Neural progenitor cell (in vitro differentiated cells): ENCODE results near the gene B3GLCT. TPM values are rescaled to one million over a fixed set of nuclear protein-coding genes. Genes with fewer than 3 reads are reported as not detected.
A peak's percentile ranks its signal among the peaks of the same experiment; 100 is the strongest.

Source experiments
- DNase-seq: peaks from one replicate; pipeline ENCODE4 v3.0.0-alpha.2; 2016; ENCODE audit warnings: low spot score
- H2AFZ ChIP-seq: fragments of 200-600 bp; sonication (generic); replicated peaks from 2 replicates; pipeline ENCODE4 v1.6.1; 2016; ENCODE audit warnings: antibody characterized with exemption
- H3F3A ChIP-seq: fragments of 200-600 bp; sonication (generic); 2 replicates; pipeline ENCODE4 v1.6.1; 2016; ENCODE audit warnings: antibody characterized with exemption, low read depth
- H3K27ac ChIP-seq: fragments of 200-600 bp; sonication (generic); 2 replicates; pipeline ENCODE4 v1.5.1; 2016; ENCODE audit warnings: mild to moderate bottlenecking
- H3K27me3 ChIP-seq: fragments of 200-600 bp; sonication (generic); 2 replicates; pipeline ENCODE4 v1.6.1; 2016; ENCODE audit warnings: mild to moderate bottlenecking, moderate library complexity
- H3K36me3 ChIP-seq: fragments of 200-600 bp; sonication (generic); 2 replicates; pipeline ENCODE4 v1.5.1; 2016
- H3K4me1 ChIP-seq: fragments of 200-600 bp; sonication (generic); 2 replicates; pipeline ENCODE4 v1.6.1; 2016; ENCODE audit warnings: mixed run types
- H3K4me2 ChIP-seq: fragments of 200-600 bp; sonication (generic); 2 replicates; pipeline ENCODE4 v1.6.1; 2016
- H3K4me3 ChIP-seq: fragments of 200-600 bp; sonication (generic); 2 replicates; pipeline ENCODE4 v1.5.1; 2016
- H3K79me2 ChIP-seq: fragments of 200-600 bp; sonication (generic); 2 replicates; pipeline ENCODE4 v1.6.1; 2016; ENCODE audit warnings: low read depth
- H3K9ac ChIP-seq: fragments of 200-600 bp; sonication (generic); 2 replicates; pipeline ENCODE4 v1.6.1; 2016
- H3K9me3 ChIP-seq: fragments of 200-600 bp; sonication (generic); 2 replicates; pipeline ENCODE4 v1.5.1; 2016; ENCODE audit warnings: low read depth
- H4K20me1 ChIP-seq: fragments of 200-600 bp; sonication (generic); 2 replicates; pipeline ENCODE4 v1.6.1; 2016; ENCODE audit warnings: low read depth
- H3K27ac Mint-ChIP-seq: 3 replicates; pipeline ENCODE4 v1.8.0; 2021; ENCODE audit warnings: mixed read lengths
- H3K27me3 Mint-ChIP-seq: 2 replicates; pipeline ENCODE4 v1.8.0; 2022; ENCODE audit warnings: low read depth, mild to moderate bottlenecking, inconsistent platforms, moderate library complexity, mixed read lengths; ENCODE audit not compliant: insufficient read depth
- H3K36me3 Mint-ChIP-seq: 3 replicates; pipeline ENCODE4 v1.8.0; 2021; ENCODE audit warnings: mixed read lengths
- H3K4me1 Mint-ChIP-seq: 3 replicates; pipeline ENCODE4 v1.8.0; 2021; ENCODE audit warnings: mixed read lengths
- H3K4me3 Mint-ChIP-seq: 3 replicates; pipeline ENCODE4 v1.8.0; 2021; ENCODE audit warnings: mild to moderate bottlenecking, moderate library complexity, mixed read lengths
- H3K9me3 Mint-ChIP-seq: 3 replicates; pipeline ENCODE4 v1.8.0; 2020; ENCODE audit warnings: mixed read lengths
- CTCF ChIP-seq: fragments of 200-600 bp; sonication (generic); IDR thresholded peaks from 2 replicates; pipeline ENCODE4 v1.5.1; 2017; ENCODE audit warnings: antibody characterized with exemption, mild to moderate bottlenecking
- EZH2 ChIP-seq: fragments of 200-600 bp; sonication (generic); IDR thresholded peaks from 2 replicates; pipeline ENCODE4 v1.6.1; 2017; ENCODE audit warnings: antibody characterized with exemption, mild to moderate bottlenecking, moderate library complexity
- EZH2phosphoT487 ChIP-seq: fragments of 200-600 bp; sonication (generic); IDR thresholded peaks from 2 replicates; pipeline ENCODE4 v1.6.1; 2017; ENCODE audit warnings: antibody characterized with exemption
- total RNA-seq: library from RNA; depleted of rRNA; stranded (reverse); fragments of >200 nt; gene quantifications from 2 replicates; pipeline ENCODE4 v1.2.3, GENCODE V29; 2015; ENCODE audit warnings: low replicate concordance

B3GLCT gene
- total RNA-seq, 1 donor from 2014 or later = 16.9 TPM

GRCh38 chr13:31204592-31204991 lies 4.8 kb downstream of the B3GLCT start:
- Mint-ChIP-seq H3K27me3 (peaks cover 2% of the 10 kb centered on the region), H3K4me1 (peaks cover 26% of the 10 kb centered on the region), H3K36me3 (no peaks in the 10 kb centered on the region), H3K9me3 (peaks cover 2% of the 10 kb centered on the region), H3K4me3 (no peak overlapping the region), H3K27ac (no peak overlapping the region)
- peaks cover 26% of the 10 kb centered on the region for H3K4me1 ChIP-seq
- no peak overlapping the region for H3K27ac ChIP-seq
- no peaks in the 10 kb centered on the region for H4K20me1 ChIP-seq
- DNase-seq = no peak
- H3K79me2 ChIP-seq = peaks cover 11% of the 10 kb centered on the region
- H3K36me3 ChIP-seq = no peaks in the 10 kb centered on the region
- no peaks in the 10 kb centered on the region for H3K9me3 ChIP-seq
- H3K27me3 ChIP-seq = peaks cover 5% of the 10 kb centered on the region
- H3K4me2 ChIP-seq = no peak overlapping the region
- peaks cover 21% of the 10 kb centered on the region for H3F3A ChIP-seq
- TF ChIP-seq EZH2 (no peak), CTCF (no peak), EZH2phosphoT487 (no peak)
- H3K9ac ChIP-seq = no peak overlapping the region
- H3K4me3 ChIP-seq = no peak overlapping the region
- no peak overlapping the region for H2AFZ ChIP-seq

GRCh38 chr13:31207661-31208552 lies 8.1 kb downstream of the B3GLCT start:
- Histone ChIP-seq H3K79me2 (no peaks in the 10 kb centered on the region), H3K27me3 (no peaks in the 10 kb centered on the region), H3F3A (peaks cover 28% of the 10 kb centered on the region), H3K36me3 (no peaks in the 10 kb centered on the region), H3K9me3 (no peaks in the 10 kb centered on the region), H4K20me1 (no peaks in the 10 kb centered on the region), H3K4me3 (no peak overlapping the region), H3K4me2 (peak overlapping the region; percentile 50), H3K4me1 (peaks cover 31% of the 10 kb centered on the region), H3K9ac (no peak overlapping the region), H3K27ac (peak overlapping the region; percentile 56), H2AFZ (no peak overlapping the region)
- peak; percentile 25 for DNase-seq
- no peak overlapping the region for H3K4me3 Mint-ChIP-seq
- H3K36me3 Mint-ChIP-seq = no peaks in the 10 kb centered on the region
- H3K27ac Mint-ChIP-seq = peak overlapping the region; percentile 38
- peaks cover 2% of the 10 kb centered on the region for H3K27me3 Mint-ChIP-seq
- H3K9me3 Mint-ChIP-seq = peaks cover 2% of the 10 kb centered on the region
- TF ChIP-seq EZH2phosphoT487 = no peak
- no peak for TF ChIP-seq EZH2
- TF ChIP-seq CTCF = no peak
- peaks cover 32% of the 10 kb centered on the region for H3K4me1 Mint-ChIP-seq

- no peak overlapping the region for H2AFZ ChIP-seq
- H3K27me3 ChIP-seq = no peaks in the 10 kb centered on the region
- Mint-ChIP-seq H3K36me3 (no peaks in the 10 kb centered on the region), H3K4me1 (peaks cover 34% of the 10 kb centered on the region), H3K9me3 (peaks cover 2% of the 10 kb centered on the region), H3K27me3 (peaks cover 2% of the 10 kb centered on the region), H3K27ac (peak overlapping the region; percentile 72), H3K4me3 (no peak overlapping the region)
- no peaks in the 10 kb centered on the region for H3K9me3 ChIP-seq
- no peaks in the 10 kb centered on the region for H3K36me3 ChIP-seq
- no peak overlapping the region for H3K4me3 ChIP-seq
- no peak for TF ChIP-seq EZH2phosphoT487
- H3K4me2 ChIP-seq = peak overlapping the region; percentile 50
- DNase-seq = no peak
- peaks cover 28% of the 10 kb centered on the region for H3F3A ChIP-seq
- peaks cover 32% of the 10 kb centered on the region for H3K4me1 ChIP-seq
- H3K27ac ChIP-seq = peak overlapping the region; percentile 10
- H4K20me1 ChIP-seq = no peaks in the 10 kb centered on the region
- H3K9ac ChIP-seq = no peak overlapping the region
- H3K79me2 ChIP-seq = no peaks in the 10 kb centered on the region
Observed at GRCh38 chr13:31208559-31209122, 8.9 kb downstream of the B3GLCT start.
